NCI-H82 (cell line): ENCODE data around the gene TEKT2.
A peak's percentile ranks its signal among the peaks of the same experiment; 100 is the strongest.

ENCODE experiments used
- DNase-seq: peaks from one replicate; lab custom pipeline; 2025; lab: John Stamatoyannopoulos, UW

Gene TEKT2

GRCh38 chr1:36087233-36088123, 3.6 kb downstream of the TEKT2 start:
- no peak for DNase-seq

GRCh38 chr1:36088265-36088576, 4.3 kb downstream of the TEKT2 start:
- no peak for DNase-seq

- peak; percentile 94 for DNase-seq
Observed at GRCh38 chr1:36088577-36089392, 4.9 kb downstream of the TEKT2 start, which contains the start of gene ADPRS. ADPRS (plus strand) TSS chr1:36088892; CDS start chr1:36088905, 13 bp downstream.

GRCh38 chr1:36089393-36090121, 5.7 kb downstream of the TEKT2 start:
- DNase-seq = peak; percentile 35

GRCh38 chr1:36091141-36091540, 7.2 kb downstream of the TEKT2 start:
- no peak for DNase-seq

- DNase-seq = no peak
Observed at GRCh38 chr1:36091698-36092097, 7.8 kb downstream of the TEKT2 start.

- DNase-seq = no peak
Observed at GRCh38 chr1:36092166-36092797, 8.4 kb downstream of the TEKT2 start.

- no peak for DNase-seq
Observed at GRCh38 chr1:36092798-36093185, 8.9 kb downstream of the TEKT2 start.

GRCh38 chr1:36093226-36093625, 9.3 kb downstream of the TEKT2 start:
- no peak for DNase-seq

- no peak for DNase-seq
Observed at GRCh38 chr1:36093929-36094328, 10.0 kb downstream of the TEKT2 start.

- no peak for DNase-seq
Observed at GRCh38 chr1:36094621-36095061, 10.7 kb downstream of the TEKT2 start.

- DNase-seq = no peak
Observed at GRCh38 chr1:36095760-36096405, 12.0 kb downstream of the TEKT2 start.

- peak; percentile 67 for DNase-seq
Observed at GRCh38 chr1:36096500-36097432, 12.9 kb downstream of the TEKT2 start.

GRCh38 chr1:36097693-36098585, 14.0 kb downstream of the TEKT2 start:
- DNase-seq = no peak

GRCh38 chr1:36098650-36099365, 14.9 kb downstream of the TEKT2 start:
- DNase-seq = no peak

GRCh38 chr1:36099681-36100341, 15.9 kb downstream of the TEKT2 start:
- DNase-seq = peak; percentile 92

- DNase-seq = no peak
Observed at GRCh38 chr1:36100376-36100775, 16.5 kb downstream of the TEKT2 start.

GRCh38 chr1:36101546-36101945, 17.7 kb downstream of the TEKT2 start:
- no peak for DNase-seq
